CD4-positive, alpha-beta T cell treated with Interleukin-2 at 100 ng/mL for 4 hours (primary cell): ENCODE data around the gene PBX3.
"Not testable (repeated sequence)": the region's sequence is repeated elsewhere in the genome, so short reads cannot be mapped to it uniquely, and the experiment has no call there.

ENCODE experiments used
- DNase-seq: peaks from one replicate; pipeline ENCODE4 v3.0.0-alpha.2; 2020; ENCODE audit warnings: low spot score

PBX3 gene

GRCh38 chr9:125749287-125749935 lies 2.2 kb downstream of the PBX3 start:
- DNase-seq, result no peak

- DNase-seq, result no peak
Observed at GRCh38 chr9:125749951-125750626, 2.9 kb downstream of the PBX3 start.

GRCh38 chr9:125750627-125751011 lies 3.4 kb downstream of the PBX3 start:
- no peak for DNase-seq

GRCh38 chr9:125752070-125752628 lies 5.0 kb downstream of the PBX3 start:
- DNase-seq, result no peak

GRCh38 chr9:125754096-125754495 lies 6.9 kb downstream of the PBX3 start:
- no peak for DNase-seq

- DNase-seq, result no peak
Observed at GRCh38 chr9:125755340-125755739, 8.2 kb downstream of the PBX3 start.

GRCh38 chr9:125756518-125756917 lies 9.3 kb downstream of the PBX3 start:
- DNase-seq, result no peak

- no peak for DNase-seq
Observed at GRCh38 chr9:125757834-125758233, 10.7 kb downstream of the PBX3 start.

- DNase-seq, result peak; percentile 8
Observed at GRCh38 chr9:125758986-125759763, 12.0 kb downstream of the PBX3 start.

GRCh38 chr9:125759764-125760129 lies 12.6 kb downstream of the PBX3 start:
- DNase-seq, result no peak

GRCh38 chr9:125760537-125760936 lies 13.4 kb downstream of the PBX3 start:
- no peak for DNase-seq

GRCh38 chr9:125761676-125762450 lies 14.7 kb downstream of the PBX3 start:
- DNase-seq, result no peak

- no peak for DNase-seq
Observed at GRCh38 chr9:125763394-125763801, 16.2 kb downstream of the PBX3 start.

GRCh38 chr9:125764198-125764597 lies 17.0 kb downstream of the PBX3 start:
- no peak for DNase-seq

GRCh38 chr9:125766468-125767221 lies 19.5 kb downstream of the PBX3 start:
- DNase-seq, result no peak

GRCh38 chr9:125767349-125767748 lies 20.2 kb downstream of the PBX3 start:
- DNase-seq, result no peak

- DNase-seq, result no peak
Observed at GRCh38 chr9:125768803-125769202, 21.6 kb downstream of the PBX3 start.

GRCh38 chr9:125771037-125771436 lies 23.9 kb downstream of the PBX3 start:
- no peak for DNase-seq

GRCh38 chr9:125772740-125773139 lies 25.6 kb downstream of the PBX3 start:
- DNase-seq, result no peak

GRCh38 chr9:125774106-125774505 lies 26.9 kb downstream of the PBX3 start:
- no peak for DNase-seq

GRCh38 chr9:125776789-125777188 lies 29.6 kb downstream of the PBX3 start:
- not testable (repeated sequence) for DNase-seq
